ENCODE data around the gene GNAS. TPM values are rescaled to one million over a fixed set of nuclear protein-coding genes. Genes with fewer than 3 reads are reported as not detected.

Gene GNAS
- total and polyA plus RNA-seq, 9 of the 15 experiments (the other 6 are each of a cell fraction or from before 2014, with no cell fraction given), result 128 to 648 (median 266) TPM

DNA sequence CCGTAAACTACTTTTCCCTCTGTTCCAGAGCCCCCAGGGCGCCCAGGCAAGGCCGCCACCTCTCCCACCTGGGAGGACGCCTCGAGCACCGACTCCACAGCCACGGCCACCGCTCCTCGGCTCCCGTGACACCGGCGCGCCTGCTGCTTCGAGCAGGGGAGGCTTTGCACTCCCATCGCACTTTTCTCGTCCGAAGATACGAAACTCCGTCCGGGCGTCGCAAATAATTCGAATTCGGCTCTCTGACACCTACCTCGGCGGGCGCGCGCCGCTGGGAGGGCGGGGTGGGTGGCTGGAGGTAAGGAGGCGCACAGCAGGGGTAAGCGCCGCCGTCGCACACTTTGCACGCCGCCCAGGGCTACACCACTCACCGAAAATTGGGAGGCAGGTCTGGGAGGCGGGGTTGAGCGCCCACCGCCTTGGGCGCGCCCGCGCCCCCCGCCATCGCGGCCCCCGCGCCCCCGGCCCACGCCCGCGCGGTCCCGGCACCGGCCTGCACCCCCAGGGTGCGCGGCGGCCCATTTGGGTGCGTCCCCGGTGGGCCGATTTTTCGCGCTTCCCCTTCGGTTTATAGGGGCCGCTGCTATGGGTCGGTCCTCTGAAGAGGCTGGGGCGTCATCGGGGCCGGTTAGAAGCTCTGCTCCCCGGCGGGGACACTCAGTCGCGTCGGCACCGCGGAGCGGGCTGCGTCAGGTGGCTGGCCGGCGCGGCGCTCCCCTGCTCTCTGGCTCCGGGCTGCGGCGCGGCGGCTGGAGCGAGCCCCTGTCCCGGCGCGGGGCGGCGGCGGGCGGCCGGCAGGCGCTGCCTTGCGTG lies 36.2 kb downstream of the GNAS start (continued):
- peak; percentile 53 for TF ChIP-seq RBBP5 (IDR thresholded peaks at IDR 0.05; ENCODE audit: borderline replicate concordance, insufficient read depth, low read length, poor library complexity, severe bottlenecking)
- no peak for TF ChIP-seq NUFIP1 (IDR thresholded peaks at IDR 0.05; ENCODE audit: partially characterized antibody)
- TF ChIP-seq, protein P1, sequence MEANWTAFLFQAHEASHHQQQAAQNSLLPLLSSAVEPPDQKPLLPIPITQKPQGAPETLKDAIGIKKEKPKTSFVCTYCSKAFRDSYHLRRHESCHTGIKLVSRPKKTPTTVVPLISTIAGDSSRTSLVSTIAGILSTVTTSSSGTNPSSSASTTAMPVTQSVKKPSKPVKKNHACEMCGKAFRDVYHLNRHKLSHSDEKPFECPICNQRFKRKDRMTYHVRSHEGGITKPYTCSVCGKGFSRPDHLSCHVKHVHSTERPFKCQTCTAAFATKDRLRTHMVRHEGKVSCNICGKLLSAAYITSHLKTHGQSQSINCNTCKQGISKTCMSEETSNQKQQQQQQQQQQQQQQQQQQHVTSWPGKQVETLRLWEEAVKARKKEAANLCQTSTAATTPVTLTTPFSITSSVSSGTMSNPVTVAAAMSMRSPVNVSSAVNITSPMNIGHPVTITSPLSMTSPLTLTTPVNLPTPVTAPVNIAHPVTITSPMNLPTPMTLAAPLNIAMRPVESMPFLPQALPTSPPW (CRISPR knock-in tag; IDR thresholded peaks at IDR 0.05), result peak; percentile 81
- no peak for TF ChIP-seq MCM3 (IDR thresholded peaks at IDR 0.05)
- TF ChIP-seq, protein P2, sequence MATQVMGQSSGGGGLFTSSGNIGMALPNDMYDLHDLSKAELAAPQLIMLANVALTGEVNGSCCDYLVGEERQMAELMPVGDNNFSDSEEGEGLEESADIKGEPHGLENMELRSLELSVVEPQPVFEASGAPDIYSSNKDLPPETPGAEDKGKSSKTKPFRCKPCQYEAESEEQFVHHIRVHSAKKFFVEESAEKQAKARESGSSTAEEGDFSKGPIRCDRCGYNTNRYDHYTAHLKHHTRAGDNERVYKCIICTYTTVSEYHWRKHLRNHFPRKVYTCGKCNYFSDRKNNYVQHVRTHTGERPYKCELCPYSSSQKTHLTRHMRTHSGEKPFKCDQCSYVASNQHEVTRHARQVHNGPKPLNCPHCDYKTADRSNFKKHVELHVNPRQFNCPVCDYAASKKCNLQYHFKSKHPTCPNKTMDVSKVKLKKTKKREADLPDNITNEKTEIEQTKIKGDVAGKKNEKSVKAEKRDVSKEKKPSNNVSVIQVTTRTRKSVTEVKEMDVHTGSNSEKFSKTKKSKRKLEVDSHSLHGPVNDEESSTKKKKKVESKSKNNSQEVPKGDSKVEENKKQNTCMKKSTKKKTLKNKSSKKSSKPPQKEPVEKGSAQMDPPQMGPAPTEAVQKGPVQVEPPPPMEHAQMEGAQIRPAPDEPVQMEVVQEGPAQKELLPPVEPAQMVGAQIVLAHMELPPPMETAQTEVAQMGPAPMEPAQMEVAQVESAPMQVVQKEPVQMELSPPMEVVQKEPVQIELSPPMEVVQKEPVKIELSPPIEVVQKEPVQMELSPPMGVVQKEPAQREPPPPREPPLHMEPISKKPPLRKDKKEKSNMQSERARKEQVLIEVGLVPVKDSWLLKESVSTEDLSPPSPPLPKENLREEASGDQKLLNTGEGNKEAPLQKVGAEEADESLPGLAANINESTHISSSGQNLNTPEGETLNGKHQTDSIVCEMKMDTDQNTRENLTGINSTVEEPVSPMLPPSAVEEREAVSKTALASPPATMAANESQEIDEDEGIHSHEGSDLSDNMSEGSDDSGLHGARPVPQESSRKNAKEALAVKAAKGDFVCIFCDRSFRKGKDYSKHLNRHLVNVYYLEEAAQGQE (IDR thresholded peaks at IDR 0.05; ENCODE audit: borderline replicate concordance), result 0 out of 2 replicates have a peak, but pooled peaks have one; percentile 3
- TF ChIP-seq, protein P2 (CRISPR knock-in tag; IDR thresholded peaks at IDR 0.05; ENCODE audit: low read depth), result no peak
- no peak for TF ChIP-seq YBX1 (IDR thresholded peaks at IDR 0.05)
- no peak for TF ChIP-seq FOXJ3 (CRISPR knock-in tag; IDR thresholded peaks at IDR 0.05)
- no peak for TF ChIP-seq COPS2 (conservative IDR thresholded peaks at IDR 0.05)
- TF ChIP-seq POLR2A (conservative IDR thresholded peaks at IDR 0.05), result peak; percentile 73
- TF ChIP-seq TBL1XR1 (IDR thresholded peaks at IDR 0.05; ENCODE audit: low read length in 2 of 2), result no peak
- TF ChIP-seq ZNF445 (CRISPR knock-in tag; IDR thresholded peaks at IDR 0.05; ENCODE audit: low read depth), result no peak
- no peak for TF ChIP-seq NFXL1 (CRISPR knock-in tag; IDR thresholded peaks at IDR 0.05)
- peak; percentile 21 for TF ChIP-seq RBM22 (IDR thresholded peaks at IDR 0.05; ENCODE audit: low read depth, low read length, poor library complexity, severe bottlenecking)
- TF ChIP-seq NFE2 (IDR thresholded peaks at IDR 0.05; ENCODE audit: low read depth), result no peak
- TF ChIP-seq, protein P3, sequence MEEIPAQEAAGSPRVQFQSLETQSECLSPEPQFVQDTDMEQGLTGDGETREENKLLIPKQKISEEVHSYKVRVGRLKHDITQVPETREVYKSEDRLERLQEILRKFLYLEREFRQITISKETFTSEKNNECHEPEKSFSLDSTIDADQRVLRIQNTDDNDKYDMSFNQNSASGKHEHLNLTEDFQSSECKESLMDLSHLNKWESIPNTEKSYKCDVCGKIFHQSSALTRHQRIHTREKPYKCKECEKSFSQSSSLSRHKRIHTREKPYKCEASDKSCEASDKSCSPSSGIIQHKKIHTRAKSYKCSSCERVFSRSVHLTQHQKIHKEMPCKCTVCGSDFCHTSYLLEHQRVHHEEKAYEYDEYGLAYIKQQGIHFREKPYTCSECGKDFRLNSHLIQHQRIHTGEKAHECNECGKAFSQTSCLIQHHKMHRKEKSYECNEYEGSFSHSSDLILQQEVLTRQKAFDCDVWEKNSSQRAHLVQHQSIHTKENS (CRISPR knock-in tag; IDR thresholded peaks at IDR 0.05), result no peak
- TF ChIP-seq ZNF77 (CRISPR knock-in tag; IDR thresholded peaks at IDR 0.05), result no peak
- TF ChIP-seq ZFX (CRISPR knock-in tag; IDR thresholded peaks at IDR 0.05), result peak; percentile 46
- no peak for TF ChIP-seq KLF13 (tag; IDR thresholded peaks at IDR 0.05; ENCODE audit: borderline replicate concordance, low read depth)
